ENCODE measurements around the gene RALB. TPM values are rescaled to one million over a fixed set of nuclear protein-coding genes. Genes with fewer than 3 reads are reported as not detected.
A peak's percentile ranks its signal among the peaks of the same experiment; 100 is the strongest.

Gene RALB
- polyA plus RNA-seq, 2 of the 4 experiments (the other 2 are of a cell fraction) = 72.9 to 76.5 TPM

DNA sequence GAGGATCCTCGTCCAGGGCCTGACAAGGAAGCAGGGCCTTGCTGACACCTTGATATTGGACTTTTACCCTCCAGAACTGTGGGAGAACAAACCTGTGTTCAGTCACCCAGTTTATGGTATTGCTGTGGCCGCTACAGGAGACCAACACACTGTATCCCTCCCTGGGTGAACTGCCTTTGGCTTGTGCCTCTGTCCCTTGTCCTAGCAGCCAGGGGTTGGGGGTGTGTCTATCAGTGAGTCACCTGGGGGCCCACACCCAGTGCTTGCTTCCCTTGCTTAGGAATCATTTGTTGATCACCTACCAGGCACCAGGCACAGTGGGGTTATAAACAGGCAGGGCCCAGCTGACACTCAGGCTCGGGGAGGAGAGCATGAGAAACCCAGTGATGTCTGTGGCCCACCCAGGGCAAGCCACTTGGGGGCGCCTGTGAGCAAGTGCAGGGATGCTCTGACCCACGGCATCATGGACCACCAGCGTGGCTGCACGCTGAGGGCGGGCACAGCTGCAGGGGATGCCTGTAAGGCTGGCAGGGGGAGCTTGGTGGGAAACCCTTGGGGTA is 46.5 kb upstream of the RALB start:
- POLR2A ChIA-PET = no interaction called here
- Histone ChIP-seq H3K27ac (no peak overlapping the region), H3K4me2 (no peak overlapping the region), H3K4me1 (no peaks in the 10 kb centered on the region), H3K9me3 (no peaks in the 10 kb centered on the region), H3K4me3 (no peak overlapping the region)
- TF ChIP-seq, protein P1, sequence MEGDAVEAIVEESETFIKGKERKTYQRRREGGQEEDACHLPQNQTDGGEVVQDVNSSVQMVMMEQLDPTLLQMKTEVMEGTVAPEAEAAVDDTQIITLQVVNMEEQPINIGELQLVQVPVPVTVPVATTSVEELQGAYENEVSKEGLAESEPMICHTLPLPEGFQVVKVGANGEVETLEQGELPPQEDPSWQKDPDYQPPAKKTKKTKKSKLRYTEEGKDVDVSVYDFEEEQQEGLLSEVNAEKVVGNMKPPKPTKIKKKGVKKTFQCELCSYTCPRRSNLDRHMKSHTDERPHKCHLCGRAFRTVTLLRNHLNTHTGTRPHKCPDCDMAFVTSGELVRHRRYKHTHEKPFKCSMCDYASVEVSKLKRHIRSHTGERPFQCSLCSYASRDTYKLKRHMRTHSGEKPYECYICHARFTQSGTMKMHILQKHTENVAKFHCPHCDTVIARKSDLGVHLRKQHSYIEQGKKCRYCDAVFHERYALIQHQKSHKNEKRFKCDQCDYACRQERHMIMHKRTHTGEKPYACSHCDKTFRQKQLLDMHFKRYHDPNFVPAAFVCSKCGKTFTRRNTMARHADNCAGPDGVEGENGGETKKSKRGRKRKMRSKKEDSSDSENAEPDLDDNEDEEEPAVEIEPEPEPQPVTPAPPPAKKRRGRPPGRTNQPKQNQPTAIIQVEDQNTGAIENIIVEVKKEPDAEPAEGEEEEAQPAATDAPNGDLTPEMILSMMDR (IDR thresholded peaks at IDR 0.05) = 0 out of 3 replicates have a peak, but pooled peaks have one; percentile 24
- TF ChIP-seq SMC3 (IDR thresholded peaks at IDR 0.05) = 0 out of 3 replicates have a peak, but pooled peaks have one; percentile 16
- TF ChIP-seq CHD4 (IDR thresholded peaks at IDR 0.05; ENCODE audit: borderline replicate concordance) = no peak
- no peak for TF ChIP-seq GATA3 (IDR thresholded peaks at IDR 0.05; ENCODE audit: borderline replicate concordance)
- peak in 1 of 2 experiments; percentile 27; a peak in 1 of 5 replicates for TF ChIP-seq RAD21 (conservative IDR thresholded peaks at IDR 0.05 in 1 of 2, IDR thresholded peaks at IDR 0.05 in 1 of 2)
- FAIRE-seq (no peak), ATAC-seq (peak in 1 of 2 experiments; percentile 61; a peak in 3 of 6 replicates), DNase-seq (ENCODE audit: low read depth in 1 of 2, low spot score in 1 of 2) (no peak)
- 64% methylated on average over 4 of the region's 8 CpGs for WGBS (ENCODE audit: missing lambda C conversion rate)
- CTCF ChIA-PET = interaction anchor here (0.7 kb wide), 1 partner anchor 20 kb away, joined by 3 read pairs; no protein-coding TSS in a partner anchor

DNA sequence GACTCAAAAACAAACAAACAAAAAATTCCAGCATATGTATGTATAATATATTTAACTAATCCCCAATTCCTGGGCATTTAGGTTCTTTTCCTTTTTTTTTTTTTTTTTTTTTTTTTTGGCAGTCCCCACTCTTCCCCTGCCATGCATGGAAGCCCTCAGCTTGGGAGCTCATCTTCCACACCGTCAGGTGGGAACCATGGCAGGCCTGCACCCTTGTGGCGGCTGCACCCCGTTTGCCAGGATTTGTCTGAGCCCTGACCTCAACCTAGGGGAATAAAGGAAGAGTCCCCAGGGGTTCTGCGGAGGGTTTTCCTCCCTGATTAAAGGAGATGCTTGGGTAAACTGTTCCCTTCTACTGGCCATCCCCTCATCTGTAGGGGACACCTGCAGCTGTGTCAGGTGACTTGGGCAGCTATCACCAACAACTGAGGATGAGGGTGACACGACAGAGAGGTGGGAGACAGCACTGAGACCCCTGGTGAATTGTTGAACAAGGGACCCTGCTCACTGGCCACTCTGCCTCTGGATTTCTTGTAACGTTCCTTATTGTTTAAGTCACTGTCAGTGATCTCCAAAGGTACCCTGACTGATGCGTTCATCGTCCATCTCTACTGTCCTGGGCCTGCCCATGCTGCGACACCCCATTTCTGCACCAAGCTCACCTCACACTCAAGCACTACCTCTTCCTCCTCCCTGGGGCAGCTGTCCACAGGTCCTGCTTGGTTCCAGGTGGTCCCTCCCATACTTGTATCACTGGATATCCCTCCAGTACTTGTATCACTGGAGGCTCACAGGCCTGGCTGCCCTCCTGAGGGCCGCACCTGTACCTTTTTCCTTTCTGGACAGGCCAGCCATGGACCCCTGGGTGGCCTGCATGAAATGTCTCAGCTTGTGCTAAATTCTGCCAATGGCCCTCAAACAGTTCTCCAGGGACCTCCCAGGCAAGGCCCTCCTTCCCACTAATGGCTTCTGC is 44.0 kb upstream of the RALB start:
- no peaks in the 10 kb centered on the region for H3K4me1 ChIP-seq
- ChIA-PET POLR2A (interaction anchor here (0.9 to 1.5 kb wide), 2 partner anchors 9 to 15 kb away, joined by 3 read pairs; partner anchors contain the start of gene TMEM185B), CTCF (interaction anchor here (1.1 to 1.4 kb wide), 3 partner anchors 10 to 106 kb away, joined by 3 to 6 read pairs (median 4); no protein-coding TSS in a partner anchor)
- no peak overlapping the region for H3K4me2 ChIP-seq
- no peaks in the 10 kb centered on the region for H3K9me3 ChIP-seq
- no peak for ATAC-seq
- DNase-seq (ENCODE audit: low read depth in 1 of 2, low spot score in 1 of 2) = no peak
- H3K4me3 ChIP-seq = no peak overlapping the region
- WGBS (ENCODE audit: missing lambda C conversion rate) = 75% methylated on average over 10 of the region's 10 CpGs
- H3K27ac ChIP-seq = no peak overlapping the region
- no peak for TF ChIP-seq RFX5 (IDR thresholded peaks at IDR 0.05)
- TF ChIP-seq ESRRA (IDR thresholded peaks at IDR 0.05; ENCODE audit: borderline replicate concordance, low read length) = no peak
- TF ChIP-seq FOXS1 (CRISPR knock-in tag; IDR thresholded peaks at IDR 0.05) = no peak
- FAIRE-seq = no peak

DNA sequence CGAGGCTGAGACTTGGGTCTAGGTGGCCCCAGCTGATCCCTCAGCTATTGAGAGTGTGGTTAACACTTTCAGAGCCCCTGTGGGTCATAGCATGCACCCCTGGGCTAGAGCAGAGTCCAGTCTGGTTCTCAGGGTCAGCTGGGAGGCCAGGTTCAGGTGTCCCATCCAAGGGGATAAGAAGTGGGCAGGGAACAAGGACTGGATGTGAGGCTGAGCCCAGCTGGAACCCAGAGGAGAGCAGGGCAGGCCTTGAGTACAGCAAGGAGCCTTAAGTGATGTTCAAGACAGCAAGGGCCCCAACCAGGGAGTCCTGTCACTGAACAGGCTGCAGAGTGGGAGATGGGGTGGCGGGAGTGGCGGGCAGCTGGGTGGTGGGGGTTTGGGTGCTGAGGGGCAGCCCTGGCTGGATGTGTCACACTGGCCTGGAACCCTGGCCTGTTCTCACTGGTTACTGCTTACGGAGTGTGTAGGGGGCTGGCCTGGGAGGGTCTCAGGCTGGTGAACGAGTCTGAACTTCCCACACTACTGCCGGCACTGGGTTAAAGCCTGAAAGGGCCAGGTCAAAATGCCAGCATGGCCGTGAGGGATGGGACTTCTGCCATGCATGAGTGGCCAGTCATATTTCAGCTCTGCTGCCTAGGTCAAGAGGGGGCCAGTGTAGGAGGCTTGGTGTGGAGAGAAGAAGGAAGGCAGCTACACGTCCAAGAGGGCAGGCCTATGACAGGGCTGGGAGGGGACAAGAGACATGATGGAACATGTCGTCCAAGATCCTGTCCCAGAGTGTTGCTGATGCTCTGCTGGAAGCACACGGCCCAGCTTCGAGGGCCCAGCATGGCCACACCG is 43.0 kb upstream of the RALB start:
- Histone ChIP-seq H3K9me3 (no peaks in the 10 kb centered on the region), H3K4me3 (no peak overlapping the region), H3K27ac (no peak overlapping the region), H3K4me1 (no peaks in the 10 kb centered on the region), H3K4me2 (no peak overlapping the region)
- CTCF ChIA-PET = interaction anchor here (1.1 to 1.3 kb wide), 2 partner anchors 11 to 105 kb away, joined by 3 to 4 read pairs; no protein-coding TSS in a partner anchor
- no peak for FAIRE-seq
- no peak for DNase-seq (ENCODE audit: low read depth in 1 of 2, low spot score in 1 of 2)
- WGBS (ENCODE audit: missing lambda C conversion rate) = 69% methylated on average over 11 of the region's 12 CpGs
- TF ChIP-seq, protein P2, sequence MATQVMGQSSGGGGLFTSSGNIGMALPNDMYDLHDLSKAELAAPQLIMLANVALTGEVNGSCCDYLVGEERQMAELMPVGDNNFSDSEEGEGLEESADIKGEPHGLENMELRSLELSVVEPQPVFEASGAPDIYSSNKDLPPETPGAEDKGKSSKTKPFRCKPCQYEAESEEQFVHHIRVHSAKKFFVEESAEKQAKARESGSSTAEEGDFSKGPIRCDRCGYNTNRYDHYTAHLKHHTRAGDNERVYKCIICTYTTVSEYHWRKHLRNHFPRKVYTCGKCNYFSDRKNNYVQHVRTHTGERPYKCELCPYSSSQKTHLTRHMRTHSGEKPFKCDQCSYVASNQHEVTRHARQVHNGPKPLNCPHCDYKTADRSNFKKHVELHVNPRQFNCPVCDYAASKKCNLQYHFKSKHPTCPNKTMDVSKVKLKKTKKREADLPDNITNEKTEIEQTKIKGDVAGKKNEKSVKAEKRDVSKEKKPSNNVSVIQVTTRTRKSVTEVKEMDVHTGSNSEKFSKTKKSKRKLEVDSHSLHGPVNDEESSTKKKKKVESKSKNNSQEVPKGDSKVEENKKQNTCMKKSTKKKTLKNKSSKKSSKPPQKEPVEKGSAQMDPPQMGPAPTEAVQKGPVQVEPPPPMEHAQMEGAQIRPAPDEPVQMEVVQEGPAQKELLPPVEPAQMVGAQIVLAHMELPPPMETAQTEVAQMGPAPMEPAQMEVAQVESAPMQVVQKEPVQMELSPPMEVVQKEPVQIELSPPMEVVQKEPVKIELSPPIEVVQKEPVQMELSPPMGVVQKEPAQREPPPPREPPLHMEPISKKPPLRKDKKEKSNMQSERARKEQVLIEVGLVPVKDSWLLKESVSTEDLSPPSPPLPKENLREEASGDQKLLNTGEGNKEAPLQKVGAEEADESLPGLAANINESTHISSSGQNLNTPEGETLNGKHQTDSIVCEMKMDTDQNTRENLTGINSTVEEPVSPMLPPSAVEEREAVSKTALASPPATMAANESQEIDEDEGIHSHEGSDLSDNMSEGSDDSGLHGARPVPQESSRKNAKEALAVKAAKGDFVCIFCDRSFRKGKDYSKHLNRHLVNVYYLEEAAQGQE (IDR thresholded peaks at IDR 0.05) = no peak
- TF ChIP-seq HEYL (CRISPR knock-in tag; IDR thresholded peaks at IDR 0.05) = no peak
- TF ChIP-seq HDAC2 (IDR thresholded peaks at IDR 0.05) = no peak
- TF ChIP-seq JUN (IDR thresholded peaks at IDR 0.05) = no peak
- TF ChIP-seq, protein P3, sequence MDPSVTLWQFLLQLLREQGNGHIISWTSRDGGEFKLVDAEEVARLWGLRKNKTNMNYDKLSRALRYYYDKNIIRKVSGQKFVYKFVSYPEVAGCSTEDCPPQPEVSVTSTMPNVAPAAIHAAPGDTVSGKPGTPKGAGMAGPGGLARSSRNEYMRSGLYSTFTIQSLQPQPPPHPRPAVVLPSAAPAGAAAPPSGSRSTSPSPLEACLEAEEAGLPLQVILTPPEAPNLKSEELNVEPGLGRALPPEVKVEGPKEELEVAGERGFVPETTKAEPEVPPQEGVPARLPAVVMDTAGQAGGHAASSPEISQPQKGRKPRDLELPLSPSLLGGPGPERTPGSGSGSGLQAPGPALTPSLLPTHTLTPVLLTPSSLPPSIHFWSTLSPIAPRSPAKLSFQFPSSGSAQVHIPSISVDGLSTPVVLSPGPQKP (IDR thresholded peaks at IDR 0.05; ENCODE audit: low read depth, low read length) = no peak
- TF ChIP-seq RNF2 (IDR thresholded peaks at IDR 0.05; ENCODE audit: borderline replicate concordance, low read depth) = no peak
- no peak for TF ChIP-seq KDM5A (IDR thresholded peaks at IDR 0.05)
- TF ChIP-seq CHD4 (IDR thresholded peaks at IDR 0.05; ENCODE audit: borderline replicate concordance) = no peak
- TF ChIP-seq, protein P4, sequence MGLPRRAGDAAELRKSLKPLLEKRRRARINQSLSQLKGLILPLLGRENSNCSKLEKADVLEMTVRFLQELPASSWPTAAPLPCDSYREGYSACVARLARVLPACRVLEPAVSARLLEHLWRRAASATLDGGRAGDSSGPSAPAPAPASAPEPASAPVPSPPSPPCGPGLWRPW (IDR thresholded peaks at IDR 0.05) = no peak
- no peak for TF ChIP-seq ZSCAN20 (CRISPR knock-in tag; IDR thresholded peaks at IDR 0.05)
- no peak for TF ChIP-seq JUNB (IDR thresholded peaks at IDR 0.05)
- TF ChIP-seq KDM1A (IDR thresholded peaks at IDR 0.05; ENCODE audit: low read depth) = no peak
- TF ChIP-seq RCOR1 (IDR thresholded peaks at IDR 0.05; ENCODE audit: low read depth, low read length) = no peak
- no peak for TF ChIP-seq FOXS1 (CRISPR knock-in tag; IDR thresholded peaks at IDR 0.05)
- TF ChIP-seq RFX5 (IDR thresholded peaks at IDR 0.05) = no peak
- no peak for TF ChIP-seq CEBPB (IDR thresholded peaks at IDR 0.05)
- no peak for TF ChIP-seq MAFK (IDR thresholded peaks at IDR 0.05; ENCODE audit: partially characterized antibody)
- no peak for ATAC-seq
- POLR2A ChIA-PET = interaction anchor here (0.6 to 1.5 kb wide), 3 partner anchors 14 to 1224 kb away, joined by 3 to 4 read pairs (median 3); partner anchors contain the start of gene TMEM185B

Measured in A549 (cell line).